ENCODE results near the gene NOS2.

Gene NOS2

DNA sequence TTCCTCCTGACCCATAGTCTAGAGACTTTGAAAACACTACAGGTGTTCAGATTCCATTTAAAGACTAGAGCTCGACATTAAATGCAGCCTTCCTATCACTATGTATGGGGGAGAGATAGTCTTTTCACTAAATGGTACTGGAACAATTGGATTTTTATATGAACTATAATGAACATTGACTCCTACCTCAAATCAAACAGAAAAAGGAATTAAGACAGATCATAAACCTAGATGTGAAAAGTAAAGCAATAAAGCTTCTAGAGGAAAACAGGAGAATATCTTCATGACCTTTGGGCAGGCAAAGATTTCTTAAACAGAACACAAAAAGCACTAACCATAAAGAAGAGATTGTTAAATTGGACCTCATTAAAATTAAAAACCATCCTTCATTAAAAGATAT, 18.8 kb upstream of the NOS2 start:
- no peak for DNase-seq (ENCODE audit: low spot score)

DNA sequence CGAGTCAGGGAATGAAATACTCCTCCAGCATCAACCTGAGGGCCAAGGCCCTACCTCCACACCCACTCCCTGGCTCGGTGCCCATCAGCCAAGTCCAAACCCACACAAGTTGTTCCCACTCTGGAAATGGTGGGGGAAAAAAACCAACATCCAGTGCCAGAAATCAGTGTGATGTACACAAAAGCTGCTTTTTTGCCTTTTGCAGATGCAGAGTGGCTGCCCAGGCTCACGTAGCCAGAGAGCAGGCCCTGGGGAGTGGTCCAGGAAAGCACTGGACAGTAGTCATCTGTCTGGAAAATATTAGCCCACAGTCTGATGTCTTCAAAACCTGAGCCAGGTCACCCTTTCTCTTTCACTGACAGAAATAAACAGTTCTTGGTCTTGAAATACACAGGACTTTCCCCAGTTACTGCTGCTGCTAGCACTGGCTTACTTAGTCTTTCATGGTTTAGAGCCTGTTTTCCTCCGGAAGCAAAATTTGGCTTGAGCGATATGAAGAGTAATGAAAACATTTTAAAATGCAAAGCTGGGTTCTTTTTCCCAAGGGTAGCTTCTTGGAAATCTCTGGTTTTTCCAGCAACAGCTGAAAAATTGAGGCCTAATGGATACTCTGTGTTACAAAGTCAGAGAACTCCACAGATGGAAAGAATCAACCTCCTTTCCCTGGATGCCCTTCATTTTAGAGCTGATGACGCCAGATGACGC, 18.2 kb upstream of the NOS2 start:
- DNase-seq (ENCODE audit: low spot score) = no peak

DNA sequence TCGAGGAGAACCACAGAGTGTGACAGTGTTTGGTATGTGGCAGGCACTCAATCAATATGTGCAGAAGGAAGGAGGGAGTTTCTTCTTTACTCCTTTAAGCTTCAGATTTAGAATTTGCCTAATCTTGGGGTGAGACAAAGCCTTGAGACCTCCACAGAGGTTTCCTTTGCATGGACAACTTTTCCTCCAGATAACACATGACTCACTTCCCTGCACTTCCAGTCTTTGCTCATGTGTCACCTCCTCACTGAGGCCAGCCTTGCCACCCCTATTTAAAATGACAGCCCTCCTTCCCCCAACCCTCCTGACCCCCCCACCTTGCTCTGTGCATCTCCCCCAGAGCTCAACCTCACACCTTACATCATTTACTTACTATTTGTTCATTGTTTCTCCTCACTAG, 17.4 kb upstream of the NOS2 start:
- no peak for DNase-seq (ENCODE audit: low spot score)

DNA sequence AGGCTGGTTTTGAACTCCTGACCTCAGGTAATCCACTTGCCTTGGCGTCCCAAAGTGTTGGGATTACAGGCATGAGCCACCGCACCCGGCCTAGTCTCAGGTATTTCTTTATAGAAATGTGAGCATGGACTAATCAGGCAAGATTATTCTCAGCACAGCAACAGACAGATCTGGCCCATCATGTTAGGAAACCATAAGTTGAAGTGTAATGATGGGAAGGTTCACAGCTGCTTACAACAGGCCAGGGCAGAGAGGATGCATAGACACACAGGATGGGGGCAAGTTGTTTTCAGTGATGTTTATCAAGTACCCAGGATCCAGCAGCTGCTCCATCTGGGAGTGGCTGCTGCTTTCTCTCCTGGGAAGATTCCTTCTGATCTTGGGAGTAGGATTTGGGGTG, 16.6 kb upstream of the NOS2 start:
- no peak for DNase-seq (ENCODE audit: low spot score)

DNA sequence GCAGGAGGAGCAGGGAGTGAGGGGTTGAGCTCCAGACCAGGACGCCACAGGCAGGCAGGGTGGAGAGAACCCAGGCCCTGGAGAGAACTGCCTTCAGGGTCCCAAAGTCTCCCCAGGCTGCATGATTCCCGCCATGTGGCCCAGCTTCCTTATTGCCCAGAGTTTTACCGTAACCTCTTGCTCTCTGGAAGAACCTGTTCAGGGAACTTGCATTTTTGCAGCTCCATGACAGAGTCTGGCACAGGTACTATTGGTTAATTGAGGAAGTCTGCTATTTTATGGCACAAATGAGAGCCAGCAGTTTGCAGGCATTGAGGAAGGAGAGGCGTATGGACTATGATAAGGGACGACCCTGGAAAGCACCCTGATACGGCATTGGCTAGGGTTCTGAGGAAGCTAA, 11.6 kb upstream of the NOS2 start:
- no peak for DNase-seq (ENCODE audit: low spot score)

DNA sequence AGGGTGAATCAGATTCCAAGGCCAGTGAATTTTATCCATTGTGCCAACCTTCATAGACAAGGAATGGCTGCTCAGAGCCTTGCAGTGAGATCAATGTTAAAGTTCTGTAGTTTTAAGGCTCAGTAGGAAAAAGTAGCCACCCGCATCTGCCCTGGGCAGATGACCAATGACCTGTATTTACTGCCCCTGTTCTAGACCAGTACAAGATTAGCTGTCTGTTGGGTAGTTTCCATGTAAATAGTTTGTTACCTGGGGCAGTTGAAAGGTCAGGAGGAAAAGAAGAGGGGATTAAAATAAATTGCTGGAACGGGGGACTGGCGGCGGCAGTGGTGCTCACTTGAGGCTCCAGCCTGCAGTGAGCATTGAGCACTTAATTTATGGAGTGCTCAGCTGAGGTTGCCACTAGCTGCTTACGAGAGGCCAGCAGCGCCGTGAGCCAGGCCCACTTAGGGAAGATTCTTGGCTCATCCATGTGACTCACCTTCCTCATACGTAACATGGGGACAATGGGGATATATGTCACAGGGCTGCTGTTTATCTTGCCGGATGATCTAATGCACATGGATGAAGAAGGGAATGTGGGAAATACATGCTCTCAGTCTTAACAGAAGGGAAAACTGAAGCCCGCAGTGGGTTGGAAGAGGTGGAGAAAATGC, 10.7 kb upstream of the NOS2 start:
- DNase-seq (ENCODE audit: low spot score) = no peak

DNA sequence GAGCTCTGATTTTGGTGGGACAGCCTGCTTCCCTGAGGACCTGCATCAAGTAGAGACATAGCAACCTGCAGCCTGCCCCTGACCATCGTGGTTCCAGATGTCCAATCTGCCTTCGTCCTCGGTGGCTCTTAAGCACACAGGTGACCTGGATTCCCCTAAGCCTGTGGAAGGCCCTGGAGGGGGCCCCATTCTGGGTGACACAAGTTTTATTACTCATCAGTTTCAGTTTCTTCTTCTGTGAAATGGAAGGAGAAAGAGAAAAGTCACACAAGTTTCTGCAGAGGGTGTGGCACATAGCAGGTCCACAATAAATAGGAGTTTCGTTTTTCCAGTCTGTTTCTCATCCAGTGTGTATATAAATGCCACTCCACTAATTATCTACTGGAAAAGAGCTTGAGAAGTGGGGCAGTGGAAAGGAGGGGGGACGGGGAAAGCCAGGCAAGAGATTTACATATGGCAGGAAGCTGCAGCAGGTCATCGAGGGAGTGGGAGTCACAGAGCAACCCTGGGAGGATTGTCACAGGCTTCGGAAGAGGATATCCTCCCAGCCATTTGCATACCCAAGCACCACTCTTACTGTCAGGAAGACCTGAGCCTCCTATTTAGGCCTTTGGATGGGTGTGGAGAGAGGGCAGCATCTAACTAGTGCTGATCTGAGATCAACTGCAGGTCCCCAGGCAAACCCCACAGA, 10.0 kb upstream of the NOS2 start:
- DNase-seq (ENCODE audit: low spot score) = peak; percentile 71

DNA sequence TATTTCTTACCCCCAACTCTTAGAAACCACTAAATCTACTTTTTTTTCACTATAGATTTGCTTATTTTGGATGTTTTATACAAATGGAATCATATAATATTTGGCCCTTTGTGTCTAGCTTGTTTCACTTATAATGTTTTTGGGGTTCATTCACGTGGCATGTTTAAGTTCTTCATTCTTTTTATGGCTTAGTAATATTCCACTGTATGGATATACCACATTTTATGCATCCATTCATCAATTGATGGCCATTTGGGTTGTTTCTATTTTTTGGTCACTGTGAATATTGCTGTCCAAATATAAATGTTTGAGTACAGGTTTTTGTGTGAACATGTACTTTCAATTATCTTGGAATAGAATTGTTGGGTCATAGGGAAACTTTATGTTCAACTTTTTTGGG, 9.2 kb upstream of the NOS2 start:
- DNase-seq (ENCODE audit: low spot score) = no peak

DNA sequence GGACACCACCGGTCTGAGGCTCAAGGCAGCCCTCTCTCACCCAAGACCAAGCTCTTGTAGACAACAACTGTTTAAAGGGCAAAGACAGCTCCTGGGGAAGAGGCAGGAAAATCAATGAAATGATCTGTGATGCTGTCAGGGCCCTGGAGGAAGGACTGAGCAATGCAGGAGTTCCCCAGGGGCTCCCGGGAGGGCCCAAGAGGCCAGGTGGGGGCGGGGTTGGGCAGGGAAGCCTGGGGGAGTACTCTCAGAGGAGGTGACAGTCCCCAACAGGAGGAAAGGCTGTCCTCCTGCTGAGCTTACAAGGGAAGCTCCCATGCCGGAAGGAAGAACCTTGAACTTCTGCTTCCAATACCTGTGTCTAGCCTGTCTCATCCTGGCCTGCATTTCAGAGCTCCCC, 8.3 kb upstream of the NOS2 start:
- DNase-seq (ENCODE audit: low spot score) = peak; percentile 15

DNA sequence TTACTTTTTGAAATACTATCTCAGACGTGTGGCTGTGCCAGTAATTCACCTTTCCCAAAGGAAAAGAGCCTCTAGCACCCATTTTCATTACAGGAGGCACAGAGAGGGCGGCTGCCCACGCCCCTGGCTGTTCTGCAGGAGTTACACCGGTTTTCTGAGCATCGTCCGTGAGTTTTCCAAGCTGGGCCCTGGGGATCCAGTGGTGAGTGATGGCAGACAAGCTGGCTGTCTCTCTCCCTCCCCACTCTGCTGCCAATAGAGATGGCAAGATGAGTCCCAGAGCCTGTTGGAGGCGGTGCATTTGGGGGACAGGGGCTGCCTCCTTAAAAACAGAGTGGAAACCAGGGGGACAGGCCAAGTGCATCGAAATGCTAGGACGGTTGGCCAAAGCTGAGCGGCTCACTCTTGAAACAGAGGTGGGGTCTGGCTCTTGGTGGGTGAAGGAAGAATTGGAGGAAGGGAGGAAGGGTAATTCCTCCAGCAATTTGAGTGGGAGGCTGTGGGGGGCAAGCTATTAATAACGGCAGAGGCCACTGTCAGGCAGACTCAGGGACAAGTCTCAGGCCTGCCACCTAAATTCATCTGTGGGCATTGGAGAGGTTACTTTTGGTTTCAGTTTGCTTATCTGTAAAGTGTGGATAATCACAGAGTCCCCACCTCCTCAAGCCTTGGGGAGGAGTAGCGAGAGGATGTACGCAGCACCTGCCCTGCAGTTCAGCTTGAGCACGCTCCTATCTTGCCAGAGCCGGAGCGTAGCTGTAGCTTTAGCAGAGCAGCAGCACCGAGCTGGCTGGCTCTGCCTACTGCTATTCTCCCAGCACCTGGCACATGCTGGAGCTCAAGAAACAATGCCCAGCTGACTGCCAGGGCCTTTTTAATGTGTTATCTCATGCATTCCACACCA, 7.5 kb upstream of the NOS2 start:
- DNase-seq (ENCODE audit: low spot score) = peak; percentile 79

DNA sequence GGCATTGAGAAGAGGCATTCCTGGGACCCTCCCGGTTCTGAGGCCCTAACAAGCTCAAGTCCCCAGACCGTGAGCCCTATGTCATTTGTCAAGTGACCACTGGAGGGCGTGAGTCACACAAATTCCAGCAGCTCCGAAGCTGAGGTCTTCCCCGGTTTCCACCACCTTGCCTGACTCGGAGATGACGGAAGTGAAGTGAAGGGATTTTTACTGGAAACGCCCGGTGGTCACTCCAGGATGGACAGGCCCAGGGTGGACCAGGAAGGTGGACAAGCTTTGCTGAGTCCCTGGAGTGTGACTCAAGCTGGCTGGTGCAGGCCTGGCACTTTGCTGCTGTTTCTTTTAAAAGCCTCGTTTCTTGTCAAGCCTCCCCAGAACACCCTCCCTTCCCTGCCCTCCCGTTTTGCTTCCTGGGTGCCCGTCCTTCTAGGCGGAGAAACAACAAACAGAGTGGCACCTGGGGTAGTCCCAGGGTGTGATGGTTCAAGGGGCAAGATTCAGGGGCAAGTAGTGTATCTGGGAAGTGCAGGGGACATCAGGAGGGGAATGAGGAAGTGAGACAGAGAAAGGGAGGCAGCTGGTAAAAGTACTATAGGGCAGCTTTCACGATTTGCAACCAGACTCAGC, 5.3 kb upstream of the NOS2 start:
- DNase-seq (ENCODE audit: low spot score) = peak; percentile 89

DNA sequence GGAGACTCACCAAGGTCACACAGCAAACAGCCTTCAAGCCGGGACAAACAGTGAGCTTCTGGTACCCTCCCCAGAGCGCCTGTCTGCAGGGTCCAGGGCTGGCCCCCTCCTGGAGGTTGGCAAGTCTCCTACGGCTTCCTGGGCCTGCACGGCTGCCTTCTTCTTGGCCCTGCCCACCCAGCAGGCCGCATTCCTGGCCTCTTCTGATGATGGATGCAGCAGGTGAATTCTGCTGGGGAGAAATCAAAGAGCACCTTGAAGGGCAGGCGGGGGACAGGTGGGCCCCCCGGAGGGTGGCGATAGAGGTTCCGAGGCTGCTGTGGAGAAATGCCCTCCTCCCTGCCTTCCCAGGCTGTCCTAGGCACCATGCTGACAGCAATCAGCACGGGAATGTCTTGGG, 3.8 kb upstream of the NOS2 start:
- no peak for DNase-seq (ENCODE audit: low spot score)

DNA sequence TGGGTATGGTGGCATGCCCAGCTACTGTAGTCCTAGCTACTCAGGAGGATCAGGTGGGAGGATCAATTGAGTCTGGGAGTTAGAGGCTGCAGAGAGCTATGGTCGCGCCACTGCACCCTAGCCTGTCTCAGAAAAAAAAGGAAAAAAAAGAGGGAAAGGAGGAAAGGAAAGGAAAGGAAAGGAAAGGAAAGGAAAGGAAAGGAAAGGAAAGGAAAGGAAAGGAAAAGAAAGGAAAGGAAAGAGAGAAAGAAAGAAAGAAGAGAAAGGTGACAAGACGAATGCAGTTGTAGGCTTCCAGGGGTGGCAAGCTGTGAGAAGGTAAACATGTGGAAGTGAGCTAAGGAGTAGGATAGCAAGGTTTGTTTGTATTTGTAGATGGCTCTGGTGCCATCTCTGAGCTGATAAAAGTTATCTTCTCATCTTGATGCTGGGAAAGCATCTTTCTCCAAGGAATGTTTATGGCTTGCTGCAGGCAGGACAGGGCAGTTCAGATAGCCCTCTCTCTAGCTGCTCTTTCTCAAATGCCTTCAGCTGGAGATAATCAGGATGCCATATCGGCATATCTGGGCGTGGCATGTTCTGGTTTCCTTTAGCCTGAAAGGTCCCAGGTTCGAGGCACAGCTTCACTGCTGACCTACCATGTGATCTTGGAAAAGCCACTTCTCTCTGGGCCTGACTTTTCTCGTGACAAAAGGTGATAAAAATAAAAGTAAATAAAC, 2.8 kb upstream of the NOS2 start:
- no peak for DNase-seq (ENCODE audit: low spot score)

DNA sequence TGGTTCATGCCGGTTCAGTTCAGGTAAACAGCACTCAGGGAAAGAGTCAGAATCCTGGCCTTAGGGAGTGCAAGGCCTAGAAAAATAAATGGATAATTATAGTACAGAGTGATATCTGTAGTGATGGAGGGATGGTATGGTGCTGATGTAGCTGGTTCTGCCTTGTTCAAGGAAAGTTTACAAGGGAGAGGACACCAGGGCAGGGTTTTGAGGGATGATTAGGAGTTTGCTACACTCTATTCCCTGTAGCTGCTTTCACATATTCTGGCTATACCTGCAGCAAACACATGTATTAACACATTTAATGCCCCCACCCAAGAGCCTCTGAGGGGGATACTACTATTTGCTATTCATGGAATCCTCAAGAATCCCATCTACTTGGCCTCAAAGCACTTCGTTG, 1.7 kb upstream of the NOS2 start:
- DNase-seq (ENCODE audit: low spot score) = no peak

DNA sequence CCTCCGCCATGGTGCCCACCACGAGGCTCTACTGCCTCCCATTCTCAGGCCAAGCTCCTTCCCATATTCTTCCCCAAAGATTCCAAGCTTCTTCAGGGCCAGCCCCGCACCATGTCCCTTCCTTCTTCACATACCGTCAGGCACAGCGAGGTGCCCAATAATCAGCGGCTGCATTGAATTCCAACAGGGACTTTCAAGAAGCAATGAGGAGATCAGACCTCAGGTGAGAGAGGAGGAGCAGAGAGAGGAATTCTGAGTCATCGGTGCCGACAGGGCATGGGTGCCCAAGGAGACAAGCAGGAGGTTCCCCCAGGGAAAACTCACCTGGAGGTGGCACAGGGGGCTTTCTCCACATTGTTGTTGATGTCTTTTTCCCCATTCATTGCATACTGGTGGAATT, 2.0 kb downstream of the NOS2 start:
- DNase-seq (ENCODE audit: low spot score) = no peak

DNA sequence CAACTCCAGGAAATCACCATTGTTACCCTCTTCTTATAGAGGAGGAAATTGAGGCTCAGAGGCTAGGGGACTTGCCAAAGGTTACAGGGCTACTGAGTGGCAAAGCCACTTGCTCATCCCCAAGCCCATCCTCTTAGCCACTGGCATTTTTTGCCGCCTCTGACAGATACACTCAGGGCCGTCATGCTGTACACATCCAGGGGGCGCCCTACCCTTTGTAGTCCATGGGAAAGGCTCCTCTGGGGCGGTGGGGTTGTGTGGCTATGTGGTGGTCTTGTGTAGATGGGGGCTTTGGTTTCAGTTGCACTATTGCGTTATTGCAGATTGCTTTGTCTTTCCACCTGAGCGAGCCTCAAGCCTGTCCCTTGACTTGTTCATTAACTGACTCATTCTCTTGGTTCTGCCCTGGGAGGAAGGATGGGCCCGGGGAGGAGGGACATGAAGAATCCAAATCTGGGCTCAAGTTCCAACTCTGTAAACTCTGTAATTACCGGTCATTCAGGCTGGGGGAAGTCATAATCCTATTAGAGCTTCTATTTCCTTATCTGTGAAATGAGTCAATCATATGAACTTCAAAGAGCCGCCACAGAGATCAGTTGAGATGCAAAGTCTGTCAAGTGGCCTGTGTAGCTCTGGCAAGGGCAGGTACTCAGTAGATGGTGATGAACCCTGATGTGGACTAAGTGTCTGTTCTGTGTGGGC, 2.8 kb downstream of the NOS2 start:
- DNase-seq (ENCODE audit: low spot score) = no peak

DNA sequence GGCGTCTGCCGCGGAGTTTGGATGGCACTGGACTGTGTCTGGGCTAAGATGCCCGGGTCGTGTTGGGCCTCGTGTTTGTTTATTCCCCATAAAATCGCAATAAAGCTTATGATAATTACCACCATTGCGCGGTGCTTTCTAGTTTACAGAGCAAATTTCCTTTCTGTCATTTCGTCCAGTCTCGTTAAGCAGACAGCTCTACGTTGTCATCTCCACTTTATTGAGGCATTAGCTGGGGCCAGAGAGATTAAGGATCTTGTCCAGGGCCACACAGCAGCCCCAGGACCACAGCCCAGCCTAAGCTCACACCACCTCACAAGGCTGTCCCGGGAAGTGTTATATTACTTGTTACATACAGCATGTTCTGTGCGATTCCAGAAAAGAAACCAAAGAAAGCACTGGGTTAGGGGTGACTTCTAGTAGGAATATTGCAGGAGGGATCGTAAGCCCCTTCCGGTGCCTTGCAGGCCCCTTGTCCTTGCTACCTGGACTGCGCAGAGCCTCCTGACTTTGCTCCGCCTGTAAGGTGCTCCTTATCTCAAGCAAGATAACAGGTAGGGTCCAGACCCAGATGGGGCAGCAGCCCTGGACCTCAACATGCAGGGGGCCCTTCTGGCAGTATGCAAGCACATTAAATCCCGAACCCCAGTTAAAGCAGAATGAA, 6.3 kb downstream of the NOS2 start:
- no peak for DNase-seq (ENCODE audit: low spot score)

DNA sequence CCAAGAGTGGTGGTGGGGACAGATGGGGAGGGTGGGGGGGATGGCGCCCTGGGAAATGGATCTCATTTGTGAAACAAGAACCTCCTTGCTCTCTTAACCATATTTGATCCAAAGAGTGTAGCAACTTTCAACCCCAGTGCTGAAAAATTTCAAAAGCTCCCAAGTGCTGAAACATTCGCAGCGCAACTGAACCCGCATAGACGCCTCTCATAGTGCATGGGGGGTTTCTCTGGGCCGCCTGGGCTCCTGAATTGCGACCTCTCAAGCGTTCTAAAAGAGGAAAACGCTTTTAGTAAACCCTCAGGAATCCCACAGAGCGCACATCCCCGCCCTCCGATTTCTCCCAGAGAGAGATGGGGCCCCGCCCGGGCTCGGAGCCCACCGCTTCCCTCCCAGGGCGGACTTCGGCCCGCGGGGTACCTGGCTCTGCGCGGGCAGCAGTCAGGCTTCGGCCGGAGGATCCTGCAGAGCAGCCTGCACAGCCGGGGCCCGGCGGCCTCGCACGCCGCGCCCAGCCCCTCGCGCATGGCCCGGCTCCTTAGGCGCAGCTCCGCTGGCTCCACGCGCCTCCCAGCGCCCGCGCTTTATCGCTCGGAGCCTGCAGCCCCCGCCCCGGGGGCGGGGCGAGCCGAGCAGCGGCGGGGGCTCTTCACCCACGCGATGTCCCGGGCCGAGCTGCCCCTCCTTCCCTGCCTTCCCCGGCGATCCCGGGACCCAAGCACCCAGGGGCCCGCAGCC, 7.0 kb downstream of the NOS2 start:
- no peak for DNase-seq (ENCODE audit: low spot score)

DNA sequence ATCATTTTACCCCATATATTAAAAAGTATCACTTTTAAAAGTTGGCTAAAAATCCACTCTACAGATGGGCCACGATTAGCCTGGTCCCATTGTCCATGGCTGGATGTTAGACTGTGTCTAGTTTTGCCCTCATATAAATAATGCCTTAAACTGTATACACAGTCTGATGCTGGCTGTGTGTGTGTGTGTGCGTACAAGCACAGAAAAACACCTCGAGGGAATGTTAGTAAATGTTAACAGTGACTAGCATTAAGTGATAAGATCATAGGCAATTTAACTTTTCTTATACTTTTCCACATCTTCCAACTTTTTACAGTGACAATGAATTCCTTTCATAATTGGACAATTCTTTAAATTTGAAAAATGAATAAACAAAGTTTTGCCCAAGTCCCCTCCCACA, 8.2 kb downstream of the NOS2 start:
- DNase-seq (ENCODE audit: low spot score) = no peak

Measured in activated CD4-positive, alpha-beta T cell treated with anti-CD3 and anti-CD28 coated beads, Interleukin-2, Interleukin-4, amounts not matched to agents 100 ng/mL and 50 ng/mL, durations not matched to agents 16 hours and 8 hours (primary cell).